OCI-LY3 (cell line): Measurements from ENCODE around the gene SCRN2.

ENCODE experiments used
- H2AFZ ChIP-seq: fragments of 200-600, 300-600 bp; shearing (Covaris generic); 2 replicates; pipeline ENCODE4 v1.6.0; 2014; ENCODE audit warnings: antibody characterized with exemption, low read depth, low read length
- H3K27ac ChIP-seq: fragments of 200-600, 300-600 bp; sonication (generic); 2 replicates; pipeline ENCODE4 v1.5.1; 2014; ENCODE audit warnings: mild to moderate bottlenecking, low read length, moderate library complexity, mixed read lengths
- H3K27me3 ChIP-seq: fragments of 200-600, 300-600 bp; sonication (generic); 2 replicates; pipeline ENCODE4 v1.6.1; 2014; ENCODE audit warnings: low read depth, low read length, mixed read lengths
- H3K36me3 ChIP-seq: fragments of 200-600, 300-600 bp; sonication (generic); replicated peaks from 2 replicates; pipeline ENCODE3; 2014; ENCODE audit warnings: low read depth, low read length, mixed read lengths
- H3K4me1 ChIP-seq: fragments of 300-600, 200-600 bp; sonication (generic); 2 replicates; pipeline ENCODE4 v1.6.1; 2014; ENCODE audit warnings: low read length, mixed read lengths
- H3K4me2 ChIP-seq: fragments of 200-600, 300-600 bp; sonication (generic); 2 replicates; pipeline ENCODE4 v1.6.1; 2014; ENCODE audit warnings: low read length, mixed read lengths
- H3K4me3 ChIP-seq: fragments of 300-600, 200-600 bp; sonication (generic); 2 replicates; pipeline ENCODE4 v1.5.1; 2014; ENCODE audit warnings: antibody characterized with exemption, mild to moderate bottlenecking, low read length, moderate library complexity
- H3K79me2 ChIP-seq: fragments of 300-600, 200-600 bp; shearing (Covaris generic); 2 replicates; pipeline ENCODE4 v1.6.1; 2014; ENCODE audit warnings: mild to moderate bottlenecking, low read length, mixed read lengths
- H3K9ac ChIP-seq: fragments of 300-600, 200-600 bp; shearing (Covaris generic); 2 replicates; pipeline ENCODE4 v1.6.0; 2014; ENCODE audit warnings: mild to moderate bottlenecking, low read length, moderate library complexity
- H3K9me3 ChIP-seq: fragments of 200-600, 300-600 bp; shearing (Covaris generic); 2 replicates; pipeline ENCODE4 v1.6.1; 2014; ENCODE audit warnings: low read length, mixed read lengths; ENCODE audit not compliant: insufficient read depth
- H4K20me1 ChIP-seq: fragments of 200-600, 300-600 bp; sonication (generic); 2 replicates; pipeline ENCODE4 v1.6.1; 2016; ENCODE audit warnings: low read length, mixed read lengths; ENCODE audit not compliant: insufficient read depth
- CTCF ChIP-seq: fragments of 200-600, 300-600 bp; sonication (generic); IDR thresholded peaks from 2 replicates; pipeline ENCODE4 v1.5.1; 2014; ENCODE audit warnings: antibody characterized with exemption, low read length, low read depth
- EZH2phosphoT487 ChIP-seq: fragments of 200-600 bp; shearing (Covaris generic); IDR thresholded peaks from 2 replicates; pipeline ENCODE4 v1.6.1; 2018; ENCODE audit warnings: antibody characterized with exemption, mixed run types, low read depth

The SCRN2 gene

GRCh38 chr17:47841488-47842291, 617 bp upstream of the SCRN2 start:
- peaks cover 9% of the 10 kb centered on the region; the same call in 1 of the 2 replicates for H3K79me2 ChIP-seq
- H4K20me1 ChIP-seq = no peaks in the 10 kb centered on the region
- peak overlapping the region; percentile 50 for H3K27ac ChIP-seq
- H3K4me3 ChIP-seq = peak overlapping the region; percentile 85
- H3K27me3 ChIP-seq = no peaks in the 10 kb centered on the region
- H3K9me3 ChIP-seq = no peaks in the 10 kb centered on the region
- peaks cover 49% of the 10 kb centered on the region for H3K4me1 ChIP-seq
- H2AFZ ChIP-seq = peak overlapping the region; percentile 8; the same call in 1 of the 2 replicates
- peak overlapping the region; percentile 85 for H3K4me2 ChIP-seq
- peak overlapping the region; percentile 76 for H3K9ac ChIP-seq
- TF ChIP-seq EZH2phosphoT487 (no peak), CTCF (no peak)
- peaks cover 14% of the 10 kb centered on the region for H3K36me3 ChIP-seq

GRCh38 chr17:47840001-47840741, 902 bp downstream of the SCRN2 start:
- H3K27ac ChIP-seq = no peak overlapping the region
- H3K36me3 ChIP-seq = peaks cover 19% of the 10 kb centered on the region
- H3K9ac ChIP-seq = peak overlapping the region; percentile 76
- H3K4me1 ChIP-seq = peaks cover 45% of the 10 kb centered on the region
- no peak overlapping the region for H2AFZ ChIP-seq
- H4K20me1 ChIP-seq = no peaks in the 10 kb centered on the region
- TF ChIP-seq CTCF (no peak), EZH2phosphoT487 (no peak)
- peak overlapping the region; percentile 85 for H3K4me3 ChIP-seq
- H3K9me3 ChIP-seq = no peaks in the 10 kb centered on the region
- no peaks in the 10 kb centered on the region for H3K27me3 ChIP-seq
- peaks cover 9% of the 10 kb centered on the region; the same call in 1 of the 2 replicates for H3K79me2 ChIP-seq
- peak overlapping the region; percentile 85 for H3K4me2 ChIP-seq

GRCh38 chr17:47839071-47839470, 2.0 kb downstream of the SCRN2 start:
- H3K9ac ChIP-seq = no peak overlapping the region
- H3K9me3 ChIP-seq = no peaks in the 10 kb centered on the region
- no peak overlapping the region for H3K4me2 ChIP-seq
- H3K4me3 ChIP-seq = no peak overlapping the region
- no peak overlapping the region for H2AFZ ChIP-seq
- peaks cover 9% of the 10 kb centered on the region; the same call in 1 of the 2 replicates for H3K79me2 ChIP-seq
- TF ChIP-seq EZH2phosphoT487 (no peak), CTCF (no peak)
- no peak overlapping the region for H3K27ac ChIP-seq
- no peaks in the 10 kb centered on the region for H3K27me3 ChIP-seq
- peaks cover 19% of the 10 kb centered on the region for H3K36me3 ChIP-seq
- peaks cover 34% of the 10 kb centered on the region for H3K4me1 ChIP-seq
- no peaks in the 10 kb centered on the region for H4K20me1 ChIP-seq

GRCh38 chr17:47838636-47839035, 2.4 kb downstream of the SCRN2 start:
- TF ChIP-seq EZH2phosphoT487 (no peak), CTCF (no peak)
- Histone ChIP-seq H3K27ac (no peak overlapping the region), H3K9me3 (no peaks in the 10 kb centered on the region), H3K9ac (no peak overlapping the region), H3K4me3 (no peak overlapping the region), H2AFZ (no peak overlapping the region), H4K20me1 (no peaks in the 10 kb centered on the region), H3K36me3 (peaks cover 19% of the 10 kb centered on the region), H3K79me2 (peaks cover 9% of the 10 kb centered on the region; the same call in 1 of the 2 replicates), H3K4me2 (no peak overlapping the region), H3K4me1 (peaks cover 30% of the 10 kb centered on the region), H3K27me3 (no peaks in the 10 kb centered on the region)
